HG03066 (cell line): ENCODE measurements around the gene PCNX1.
"Not testable (repeated sequence)": the region's sequence is repeated elsewhere in the genome, so short reads cannot be mapped to it uniquely, and the experiment has no call there.

Source experiments
- ATAC-seq: cut with Tn5 transposase; IDR thresholded peaks from one replicate; pipeline ENCODE4 v1.9.1; 2021; ENCODE audit warnings: low read depth; ENCODE audit not compliant: unreplicated experiment

The PCNX1 gene

GRCh38 chr14:71117839-71118743 is 210.8 kb downstream of the PCNX1 start:
- no peak for ATAC-seq

- no peak for ATAC-seq
Measured at GRCh38 chr14:71119075-71119474, 211.8 kb downstream of the PCNX1 start.

DNA sequence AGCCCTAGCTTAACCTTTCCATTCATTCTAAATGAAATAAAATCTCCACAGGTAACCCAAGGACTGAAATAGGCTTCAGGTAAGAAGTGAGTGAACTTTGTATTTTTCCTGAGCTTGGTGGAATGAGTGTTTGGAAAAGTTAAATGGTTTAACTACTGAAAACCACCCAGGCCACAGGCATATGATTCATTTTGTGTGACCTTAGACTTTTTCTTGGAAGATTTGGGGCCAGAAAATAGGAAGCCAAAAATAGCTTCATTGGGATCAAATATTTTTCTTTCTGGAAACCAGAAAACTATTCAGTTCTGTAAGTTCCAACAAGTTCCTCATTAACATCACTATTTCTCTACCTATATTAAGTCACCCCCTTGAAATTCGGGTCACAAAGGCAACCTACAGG is 212.6 kb downstream of the PCNX1 start:
- no peak for ATAC-seq

DNA sequence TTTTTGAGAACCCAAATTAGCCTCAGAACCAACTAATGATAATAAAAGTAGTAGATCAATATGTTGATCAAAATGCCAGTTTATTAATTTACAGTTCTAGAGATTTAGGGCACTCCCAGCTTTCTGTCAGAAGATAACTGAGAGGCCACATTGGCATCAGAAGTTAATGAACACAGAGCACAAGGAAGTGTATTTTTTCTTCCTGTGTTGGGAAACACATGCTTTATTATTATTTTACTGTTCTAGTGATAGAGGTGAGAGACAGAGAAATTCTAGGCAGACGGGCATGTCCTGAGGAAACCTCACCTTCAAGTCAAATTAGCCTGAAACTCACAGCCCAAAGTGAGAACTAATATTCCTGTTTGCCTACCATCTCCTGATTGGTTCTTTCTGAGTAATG is 213.7 kb downstream of the PCNX1 start:
- no peak for ATAC-seq

- ATAC-seq = no peak
Measured at GRCh38 chr14:71121711-71122110, 214.5 kb downstream of the PCNX1 start.

- ATAC-seq = no peak
Measured at GRCh38 chr14:71122866-71123565, 215.8 kb downstream of the PCNX1 start.

GRCh38 chr14:71123579-71124135 is 216.4 kb downstream of the PCNX1 start:
- ATAC-seq = no peak

GRCh38 chr14:71129716-71130490 is 222.6 kb downstream of the PCNX1 start:
- not testable (repeated sequence) for ATAC-seq

GRCh38 chr14:71130491-71131179 is 223.4 kb downstream of the PCNX1 start:
- ATAC-seq = no peak

DNA sequence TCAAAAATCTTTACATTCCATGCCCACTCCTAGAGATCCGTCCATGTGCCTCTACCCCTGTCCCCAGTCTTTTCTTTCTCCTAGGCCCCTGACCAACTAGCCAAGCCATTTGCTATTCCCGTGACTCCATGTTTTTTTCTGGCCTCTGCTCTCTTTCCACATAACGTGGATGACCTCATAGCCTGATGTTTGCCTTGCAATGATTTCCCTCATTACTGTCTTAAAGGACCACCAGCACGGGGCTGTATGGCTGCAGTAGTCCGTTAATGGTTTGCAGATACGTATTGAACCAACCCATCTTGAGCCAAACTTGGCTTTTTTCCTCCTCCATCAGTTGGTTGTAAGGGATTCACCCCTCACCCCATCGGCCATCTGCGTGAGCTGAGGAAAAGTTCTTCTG is 226.0 kb downstream of the PCNX1 start:
- no peak for ATAC-seq

- no peak for ATAC-seq
Measured at GRCh38 chr14:71135496-71135895, 228.2 kb downstream of the PCNX1 start.

- no peak for ATAC-seq
Measured at GRCh38 chr14:71135911-71136310, 228.7 kb downstream of the PCNX1 start.

- no peak for ATAC-seq
Measured at GRCh38 chr14:71136386-71137060, 229.3 kb downstream of the PCNX1 start.

- no peak for ATAC-seq
Measured at GRCh38 chr14:71137536-71138447, 230.5 kb downstream of the PCNX1 start.

DNA sequence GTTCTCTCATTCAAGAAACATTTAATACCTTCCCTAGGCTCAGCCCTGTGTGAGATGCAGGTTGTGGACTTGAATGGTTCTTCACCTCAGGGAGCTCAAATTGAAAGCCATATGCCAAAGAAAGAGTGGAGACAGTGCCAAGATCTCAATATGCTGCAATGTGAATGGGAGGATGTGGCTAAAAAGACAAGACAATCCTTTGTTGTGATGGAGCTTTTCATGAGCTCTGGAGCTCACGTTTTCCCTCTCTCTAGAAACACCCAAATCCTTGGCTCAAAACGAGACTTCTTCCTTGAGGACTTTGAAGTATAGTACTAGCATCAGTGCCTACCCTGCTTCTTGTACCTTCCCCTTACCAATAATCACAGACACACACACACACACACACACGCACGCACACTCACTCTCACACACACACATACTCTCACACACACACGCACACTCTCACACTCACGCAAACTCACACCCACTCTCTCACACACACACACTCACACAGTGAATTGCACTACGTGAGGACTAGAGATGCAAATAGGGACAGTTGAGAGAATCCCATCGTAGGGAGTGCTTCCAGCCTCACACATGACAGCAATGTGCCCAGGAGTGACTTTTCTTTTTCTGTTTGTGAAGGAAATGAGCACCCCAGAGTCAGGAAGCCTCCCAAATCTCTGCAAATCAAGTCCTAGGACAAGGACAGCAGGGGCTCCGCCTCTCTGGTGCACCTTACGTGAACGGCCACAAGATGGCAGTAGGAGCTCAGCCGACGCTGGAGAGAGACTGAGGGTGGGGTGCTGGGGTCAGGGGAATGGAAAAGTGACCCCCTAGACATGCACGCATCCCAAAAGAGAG is 231.4 kb downstream of the PCNX1 start:
- ATAC-seq = no peak

- ATAC-seq = no peak
Measured at GRCh38 chr14:71139294-71139946, 232.2 kb downstream of the PCNX1 start.

DNA sequence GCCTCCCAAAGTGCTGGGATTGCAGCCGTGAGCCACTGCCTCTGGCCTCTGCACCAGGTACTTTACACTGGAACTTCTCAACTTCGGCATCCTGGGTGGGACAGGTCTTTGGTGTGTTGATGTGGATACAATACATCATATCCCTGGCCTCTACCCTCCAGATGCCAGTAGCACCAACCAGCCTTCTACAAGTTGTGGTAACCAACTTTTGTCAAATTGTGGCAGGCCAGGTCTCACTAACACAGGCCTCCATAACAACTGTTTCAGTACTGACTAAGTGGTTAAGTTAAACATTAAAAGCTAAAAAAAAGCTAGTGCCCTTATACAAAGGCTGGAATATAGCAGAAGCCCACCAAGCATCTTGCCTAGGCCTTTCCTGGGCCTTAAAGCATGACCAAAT is 232.9 kb downstream of the PCNX1 start:
- ATAC-seq = no peak
